ENCODE results near the gene CGB5.
A peak's percentile ranks its signal among the peaks of the same experiment; 100 is the strongest.
"Not testable (repeated sequence)": the region's sequence is repeated elsewhere in the genome, so short reads cannot be mapped to it uniquely, and the experiment has no call there.

Gene CGB5

DNA sequence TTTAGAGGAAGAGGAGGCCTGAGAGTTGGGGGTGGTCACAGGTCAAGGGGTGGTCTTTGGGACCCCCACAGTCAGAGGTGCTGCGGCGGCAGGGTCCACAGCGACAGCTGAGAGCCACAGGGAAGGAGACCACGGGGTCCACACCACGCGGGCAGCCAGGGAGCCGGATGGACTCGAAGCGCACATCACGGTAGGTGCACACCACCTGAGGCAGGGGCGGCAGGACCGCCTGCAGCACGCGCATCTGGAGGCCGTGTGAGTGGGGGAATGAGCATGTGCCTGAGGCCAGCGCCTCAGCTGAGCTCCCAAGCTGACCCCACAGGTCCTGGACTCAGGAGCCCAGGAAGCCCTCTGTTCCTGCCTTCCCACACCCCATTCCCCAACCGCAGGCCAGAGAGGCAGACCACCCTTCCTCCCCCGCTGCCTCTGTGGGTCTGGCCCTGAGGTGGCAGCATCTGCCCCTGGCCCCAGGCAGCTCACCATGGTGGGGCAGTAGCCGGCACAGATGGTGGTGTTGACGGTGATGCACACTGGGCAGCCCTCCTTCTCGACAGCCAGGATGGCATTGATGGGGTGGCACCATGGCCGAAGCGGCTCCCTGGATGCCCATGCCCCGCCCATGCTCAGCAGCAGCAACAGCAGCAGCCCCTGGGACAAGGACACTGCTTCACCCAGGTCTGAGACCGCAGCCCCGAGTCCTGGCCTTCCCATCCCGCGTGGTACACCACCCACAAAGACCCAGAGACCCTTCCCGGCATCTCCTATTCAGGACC lies 27.4 kb upstream of the CGB5 start:
- no peak overlapping the region for H3K27ac ChIP-seq
- TF ChIP-seq, protein P1, sequence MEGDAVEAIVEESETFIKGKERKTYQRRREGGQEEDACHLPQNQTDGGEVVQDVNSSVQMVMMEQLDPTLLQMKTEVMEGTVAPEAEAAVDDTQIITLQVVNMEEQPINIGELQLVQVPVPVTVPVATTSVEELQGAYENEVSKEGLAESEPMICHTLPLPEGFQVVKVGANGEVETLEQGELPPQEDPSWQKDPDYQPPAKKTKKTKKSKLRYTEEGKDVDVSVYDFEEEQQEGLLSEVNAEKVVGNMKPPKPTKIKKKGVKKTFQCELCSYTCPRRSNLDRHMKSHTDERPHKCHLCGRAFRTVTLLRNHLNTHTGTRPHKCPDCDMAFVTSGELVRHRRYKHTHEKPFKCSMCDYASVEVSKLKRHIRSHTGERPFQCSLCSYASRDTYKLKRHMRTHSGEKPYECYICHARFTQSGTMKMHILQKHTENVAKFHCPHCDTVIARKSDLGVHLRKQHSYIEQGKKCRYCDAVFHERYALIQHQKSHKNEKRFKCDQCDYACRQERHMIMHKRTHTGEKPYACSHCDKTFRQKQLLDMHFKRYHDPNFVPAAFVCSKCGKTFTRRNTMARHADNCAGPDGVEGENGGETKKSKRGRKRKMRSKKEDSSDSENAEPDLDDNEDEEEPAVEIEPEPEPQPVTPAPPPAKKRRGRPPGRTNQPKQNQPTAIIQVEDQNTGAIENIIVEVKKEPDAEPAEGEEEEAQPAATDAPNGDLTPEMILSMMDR (IDR thresholded peaks at IDR 0.05; ENCODE audit: low read depth, low read length): no peak
- H3K36me3 ChIP-seq: peaks cover 45% of the 10 kb centered on the region
- DNase-seq: no peak
- no peak overlapping the region for H3K4me3 ChIP-seq (ENCODE audit: low read depth, low read length)
- no peaks in the 10 kb centered on the region for H3K27me3 ChIP-seq (ENCODE audit: insufficient read depth, low read depth, severe bottlenecking)
- H3K9me3 ChIP-seq (ENCODE audit: severe bottlenecking): no peaks in the 10 kb centered on the region

DNA sequence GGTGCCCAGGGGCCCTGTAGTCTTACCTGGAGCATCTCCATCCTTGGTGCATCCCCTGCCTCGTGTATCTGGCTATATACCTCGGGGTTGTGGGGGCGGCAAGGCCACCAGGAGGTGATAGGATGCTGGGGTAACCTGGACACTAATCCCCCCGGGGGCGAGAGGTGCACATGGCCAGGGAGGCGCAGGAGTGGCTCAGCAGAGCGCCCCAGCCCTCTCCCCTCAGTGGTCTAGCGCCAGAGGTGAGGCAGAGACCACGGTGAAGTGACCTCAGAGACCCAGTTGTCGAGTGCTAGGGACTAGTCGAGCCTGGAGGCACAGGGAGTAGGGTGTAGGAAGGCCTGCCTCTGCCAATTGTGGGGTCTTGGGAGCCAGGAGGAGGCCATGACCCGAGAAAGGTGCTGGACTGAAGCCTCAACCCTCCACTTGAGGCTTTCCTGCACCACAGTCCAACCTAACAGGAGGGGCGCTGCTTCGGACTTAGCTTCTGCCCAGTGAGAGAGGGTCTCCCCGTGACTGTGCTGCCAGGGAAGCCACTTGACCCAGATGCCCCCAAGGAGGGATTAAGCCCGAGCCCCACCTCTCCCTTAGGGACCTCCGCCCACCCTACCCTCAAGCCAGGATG lies 26.5 kb upstream of the CGB5 start, which contains the start of gene LHB:
LHB (minus strand) TSS at position 51 of the 625 bp plus-strand sequence; CDS start at position 41, 10 bp downstream.
- DNase-seq: no peak
- 0 out of 2 replicates have a peak within 1 kb of the TSS, but pooled peaks have one; percentile 22 for H3K27ac ChIP-seq
- H3K9me3 ChIP-seq (ENCODE audit: severe bottlenecking): no peaks in the 10 kb centered on the region
- H3K36me3 ChIP-seq: peaks cover 36% of the 10 kb centered on the region
- H3K4me3 ChIP-seq (ENCODE audit: low read depth, low read length): peak within 1 kb of the TSS; percentile 26
- H3K27me3 ChIP-seq (ENCODE audit: insufficient read depth, low read depth, severe bottlenecking): no peaks in the 10 kb centered on the region
- TF ChIP-seq, protein P1 (IDR thresholded peaks at IDR 0.05; ENCODE audit: low read depth, low read length): no peak

DNA sequence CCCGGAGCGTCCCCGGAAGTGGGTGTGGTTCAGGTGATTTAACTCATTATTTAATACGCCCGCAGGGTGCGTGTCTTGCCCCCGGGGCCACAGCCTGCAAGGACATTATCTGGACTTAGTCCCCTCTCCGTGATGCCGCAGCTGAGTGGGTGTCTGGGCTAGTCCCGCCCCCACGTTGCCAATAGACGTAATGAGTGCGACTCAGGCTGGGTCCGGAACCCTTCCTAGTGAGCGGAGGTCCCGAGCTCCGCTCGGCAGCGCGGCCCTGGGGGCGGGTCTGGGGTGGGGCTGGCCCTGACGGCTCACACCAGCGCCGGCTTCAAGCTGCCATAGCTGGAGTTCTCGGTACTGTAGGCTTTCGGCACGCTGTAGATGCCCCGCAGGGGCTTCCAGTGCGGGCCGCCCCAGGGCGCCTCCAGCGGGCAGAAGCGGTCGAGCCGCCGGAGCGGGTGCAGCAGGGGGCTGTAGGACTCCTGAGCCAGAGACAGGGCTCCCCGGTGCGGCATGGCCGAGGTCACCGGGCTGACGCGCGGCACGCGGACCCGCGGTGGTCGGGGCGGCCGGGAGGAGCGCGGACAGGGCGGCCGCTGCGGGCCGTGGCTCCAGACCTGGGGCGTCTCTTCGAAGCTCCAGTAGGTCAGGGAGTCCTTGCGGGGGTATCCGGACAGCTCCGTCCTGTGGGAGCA lies 25.8 kb upstream of the CGB5 start:
- H3K4me3 ChIP-seq (ENCODE audit: low read depth, low read length): peak overlapping the region; percentile 26
- peaks cover 31% of the 10 kb centered on the region for H3K36me3 ChIP-seq
- H3K27me3 ChIP-seq (ENCODE audit: insufficient read depth, low read depth, severe bottlenecking): no peaks in the 10 kb centered on the region
- DNase-seq: peak; percentile 80
- 0 out of 2 replicates have a peak overlapping the region, but pooled peaks have one; percentile 22 for H3K27ac ChIP-seq
- TF ChIP-seq, protein P1 (IDR thresholded peaks at IDR 0.05; ENCODE audit: low read depth, low read length): peak; percentile 53
- H3K9me3 ChIP-seq (ENCODE audit: severe bottlenecking): no peaks in the 10 kb centered on the region

DNA sequence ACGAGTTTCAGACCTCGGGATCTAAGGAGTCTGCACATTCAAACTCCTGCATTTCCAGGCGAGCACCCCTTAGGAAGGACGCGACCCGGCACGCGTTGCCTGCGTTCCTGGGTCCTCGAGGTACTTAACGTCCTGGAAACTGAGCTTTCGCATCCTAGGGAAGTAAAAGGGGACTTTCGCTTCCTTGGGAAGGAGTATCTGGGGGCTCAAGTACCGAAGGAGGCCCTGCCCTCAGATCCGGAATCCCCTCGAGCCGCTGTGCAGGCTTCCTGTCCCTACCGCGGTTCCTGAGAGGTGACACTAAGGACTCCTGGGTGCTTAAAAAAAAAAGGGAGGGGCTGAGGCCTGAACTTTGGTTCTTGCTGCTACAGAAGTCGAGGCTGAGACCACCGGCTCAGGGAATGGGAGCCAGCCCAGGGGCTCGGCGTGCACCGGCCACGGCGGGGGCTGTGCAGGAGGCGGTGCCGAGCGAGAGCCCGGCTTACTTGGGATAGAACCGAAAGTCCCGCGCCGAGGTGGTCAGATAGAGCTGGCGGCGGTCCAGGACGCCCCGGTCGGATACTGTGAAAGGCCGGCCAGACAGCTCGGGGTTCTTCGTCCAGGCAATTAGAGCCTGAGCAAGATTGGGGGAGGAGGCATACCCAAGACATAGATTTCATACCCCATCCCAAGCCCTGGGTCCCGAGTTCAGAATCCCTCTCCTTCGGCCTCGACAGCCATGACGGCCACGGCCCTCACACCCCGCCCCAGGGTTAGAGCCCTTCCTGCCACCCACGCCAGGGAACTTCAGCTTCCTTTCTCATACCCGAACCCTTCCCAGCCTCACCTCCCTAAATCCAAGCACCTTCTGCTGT lies 25.0 kb upstream of the CGB5 start:
- Histone ChIP-seq H3K4me3 (ENCODE audit: low read depth, low read length) (peak overlapping the region; percentile 26), H3K36me3 (peaks cover 25% of the 10 kb centered on the region)
- not testable (repeated sequence) for H3K27me3 ChIP-seq (ENCODE audit: insufficient read depth, low read depth, severe bottlenecking); H3K27ac ChIP-seq; DNase-seq; H3K9me3 ChIP-seq (ENCODE audit: severe bottlenecking)

DNA sequence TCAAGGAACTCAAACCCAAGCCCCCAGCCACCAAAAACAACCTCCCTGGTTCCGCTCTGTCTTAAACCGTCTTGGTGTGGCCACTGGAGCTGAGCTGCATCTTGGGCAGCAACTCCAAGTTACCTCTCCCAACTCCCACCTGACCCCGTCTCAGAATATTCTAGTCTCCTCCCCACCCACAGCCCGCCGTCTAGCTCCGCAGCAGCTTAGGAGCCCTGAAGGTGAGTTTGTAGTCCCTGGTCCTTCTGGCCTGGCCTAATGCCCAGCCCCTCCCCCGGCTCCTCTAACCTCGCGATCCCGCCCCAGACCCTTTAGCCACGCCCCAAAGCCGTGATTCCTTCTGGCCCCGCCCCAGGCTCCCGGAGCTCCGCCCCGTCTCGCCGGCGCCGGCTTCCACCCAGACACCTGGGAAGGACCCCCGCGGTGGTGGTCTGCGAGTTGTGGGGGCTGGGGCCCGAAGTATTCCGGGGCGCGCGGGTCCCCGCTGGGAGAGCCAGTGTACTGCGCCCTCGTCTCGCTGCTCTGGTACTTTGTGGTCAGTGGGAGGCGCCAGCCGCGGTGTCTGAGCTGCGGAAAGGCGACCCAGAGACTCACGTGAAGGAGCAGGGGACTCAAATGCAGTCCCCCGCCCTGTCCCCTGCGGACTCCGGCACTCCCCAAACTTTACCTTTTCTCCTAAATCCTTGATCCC lies 24.3 kb upstream of the CGB5 start:
- Histone ChIP-seq H3K9me3 (ENCODE audit: severe bottlenecking) (no peaks in the 10 kb centered on the region), H3K27me3 (ENCODE audit: insufficient read depth, low read depth, severe bottlenecking) (no peaks in the 10 kb centered on the region), H3K27ac (no peak overlapping the region; the same call in 1 of the 2 replicates), H3K36me3 (peaks cover 18% of the 10 kb centered on the region), H3K4me3 (ENCODE audit: low read depth, low read length) (peak overlapping the region; percentile 26)
- peak; percentile 80 for DNase-seq
- TF ChIP-seq, protein P1 (IDR thresholded peaks at IDR 0.05; ENCODE audit: low read depth, low read length): peak; percentile 49

Data from WERI-Rb-1 (cell line).